Spleen (tissue), 11 donors: ENCODE measurements around the gene PTPRG. TPM values are rescaled to one million over a fixed set of nuclear protein-coding genes. Genes with fewer than 3 reads are reported as not detected.

Experiments used
- DNase-seq: peaks from one replicate; pipeline ENCODE4 v3.0.0-alpha.2; 2020
- H3K27ac ChIP-seq, 8 donors: fragments of 200-600 bp; sonication (generic) in 7 of 8; 1 replicate in 4 of 8; 2 replicates in 4 of 8; pipeline versions ENCODE4 v1.5.0 to v1.8.0; 2016 to 2021; ENCODE audit warnings: inconsistent platforms in 4 of 8, mild to moderate bottlenecking in 4 of 8, moderate library complexity in 1 of 8
- H3K27me3 ChIP-seq, 7 donors: fragments of 200-600 bp; sonication (generic) in 6 of 7; replicated peaks in 1 of 7; 1 replicate in 4 of 7; 2 replicates in 3 of 7; pipeline versions ENCODE4 v1.5.0 to v1.8.0; 2016 to 2021; ENCODE audit warnings: inconsistent platforms in 3 of 7, mild to moderate bottlenecking in 1 of 7
- H3K36me3 ChIP-seq, 6 donors: fragments of 200-600 bp; sonication (generic) in 5 of 6; 1 replicate in 4 of 6; 2 replicates in 2 of 6; pipeline versions ENCODE4 v1.5.0 to v1.8.0; 2016 to 2021; ENCODE audit warnings: inconsistent platforms in 2 of 6
- H3K4me1 ChIP-seq, 6 donors: fragments of 200-600 bp; sonication (generic) in 5 of 6; 1 replicate in 3 of 6; 2 replicates in 3 of 6; pipeline versions ENCODE4 v1.5.0 to v1.8.0; 2016 to 2021; ENCODE audit warnings: inconsistent platforms in 3 of 6
- H3K4me3 ChIP-seq, 8 donors: fragments of 200-600 bp; sonication (generic) in 7 of 8; 1 replicate in 4 of 8; 2 replicates in 4 of 8; pipeline versions ENCODE4 v1.5.0 to v1.8.0; 2016 to 2021; ENCODE audit warnings: inconsistent platforms in 4 of 8, mild to moderate bottlenecking in 4 of 8, moderate library complexity in 2 of 8
- H3K9me3 ChIP-seq, 8 donors: fragments of 200-600 bp; sonication (generic) in 7 of 8; 1 replicate in 4 of 8; 2 replicates in 4 of 8; pipeline versions ENCODE4 v1.5.0 to v1.8.0; 2016 to 2021; ENCODE audit warnings: inconsistent platforms in 4 of 8
- POLR2A ChIP-seq, 3 donors: fragments of 450-650 bp; IDR thresholded peaks; one replicate each; pipeline ENCODE4 v1.5.1; 2017; ENCODE audit warnings: antibody characterized with exemption in 3 of 3, mild to moderate bottlenecking in 1 of 3
- POLR2AphosphoS5 ChIP-seq, 3 donors: sonication (generic); formaldehyde crosslinking; IDR thresholded peaks; one replicate each; pipeline ENCODE4 v1.5.1; 2017; ENCODE audit warnings: antibody characterized with exemption in 3 of 3
- WGBS, 5 donors: extraction: QIAGEN DNeasy Blood & Tissue Kit in 3 of 5; methylation state at CpG; one replicate each; pipeline versions ENCODE4 v1.1.5 to v1.1.7; 2013 to 2018; 5-methylcytosine and 5-hydroxymethylcytosine counted together
- intact Hi-C: fragments of 100-400 bp; cut with DNase I; formaldehyde crosslinking; loops from one replicate; pipeline ENCODE4 v1.15.0; 2023; ENCODE audit warnings: low total_unique reads
- polyA plus RNA-seq, 3 donors: library from polyadenylated mRNA; stranded (reverse); fragments of 200-250 nt; gene quantifications; one replicate each; pipeline ENCODE4 v1.2.1, GENCODE V29; 2013
- total RNA-seq, 7 donors: library from RNA; depleted of rRNA in 3 of 7; stranded (reverse); fragments of >200 nt in 3 of 7; fragmentation: NEBNext Ultra II Directional in 4 of 7; extraction: Animal tissue kit (Norgen Biotek cat#: 25700) in 4 of 7; gene quantifications; one replicate each; pipeline versions ENCODE4 v1.1.0 to v1.2.1, GENCODE V29; 2016 to 2021
- TF ChIP-seq, protein P1 (sequence below), 11 experiments: fragments of 200-600 bp in 7 of 11; fragments of 450-650 bp in 4 of 11; sonication (generic) in 4 of 11; IDR thresholded peaks in 8 of 11; conservative IDR thresholded peaks in 3 of 11; 1 replicate in 7 of 11; 2 replicates in 4 of 11; pipeline versions ENCODE4 v1.4.0 to v1.8.0; 2016 to 2021; ENCODE audit warnings: antibody characterized with exemption in 11 of 11, inconsistent platforms in 4 of 11, mild to moderate bottlenecking in 1 of 11
- donor health status: healthy with polysubstance abuse.
- donor health status: DM: no; HTN: no; CAD: no; lungs with moderate emphysema.
- donor health status: DM: no; HTN: no; CAD: no.
- donor health status: Bipolar disorder and iron deficiency.
- donor health status: healthy.
- donor health status: DM: no; HTN: no; CAD: no.
- donor health status: DM: yes; HTN: yes; CAD: no.

PTPRG gene
- total and polyA plus RNA-seq, 10 donors = 0.89 to 77.0 (median 34.5) TPM

- intact Hi-C loops = no loop called here
- H3K9me3 ChIP-seq = no peaks in the 10 kb centered on the region
- DNase-seq = no peak
- TF ChIP-seq POLR2AphosphoS5 (IDR thresholded peaks at IDR 0.05) (no peak), POLR2A (IDR thresholded peaks at IDR 0.05) (no peak)
- TF ChIP-seq, protein P1, sequence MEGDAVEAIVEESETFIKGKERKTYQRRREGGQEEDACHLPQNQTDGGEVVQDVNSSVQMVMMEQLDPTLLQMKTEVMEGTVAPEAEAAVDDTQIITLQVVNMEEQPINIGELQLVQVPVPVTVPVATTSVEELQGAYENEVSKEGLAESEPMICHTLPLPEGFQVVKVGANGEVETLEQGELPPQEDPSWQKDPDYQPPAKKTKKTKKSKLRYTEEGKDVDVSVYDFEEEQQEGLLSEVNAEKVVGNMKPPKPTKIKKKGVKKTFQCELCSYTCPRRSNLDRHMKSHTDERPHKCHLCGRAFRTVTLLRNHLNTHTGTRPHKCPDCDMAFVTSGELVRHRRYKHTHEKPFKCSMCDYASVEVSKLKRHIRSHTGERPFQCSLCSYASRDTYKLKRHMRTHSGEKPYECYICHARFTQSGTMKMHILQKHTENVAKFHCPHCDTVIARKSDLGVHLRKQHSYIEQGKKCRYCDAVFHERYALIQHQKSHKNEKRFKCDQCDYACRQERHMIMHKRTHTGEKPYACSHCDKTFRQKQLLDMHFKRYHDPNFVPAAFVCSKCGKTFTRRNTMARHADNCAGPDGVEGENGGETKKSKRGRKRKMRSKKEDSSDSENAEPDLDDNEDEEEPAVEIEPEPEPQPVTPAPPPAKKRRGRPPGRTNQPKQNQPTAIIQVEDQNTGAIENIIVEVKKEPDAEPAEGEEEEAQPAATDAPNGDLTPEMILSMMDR (IDR thresholded peaks at IDR 0.05 in 8 of 11, conservative IDR thresholded peaks at IDR 0.05 in 3 of 11) = no peak
- H3K36me3 ChIP-seq = no peaks in the 10 kb centered on the region
- no peaks in the 10 kb centered on the region for H3K27me3 ChIP-seq
- H3K27ac ChIP-seq = no peak overlapping the region
- no peak overlapping the region for H3K4me3 ChIP-seq
- H3K4me1 ChIP-seq = peaks cover 0 to 5% (median 0%) of the 10 kb centered on the region in 6 donors
- WGBS, 5 donors = 62 to 76% (median 68%) methylated on average over 4 of the region's 4 CpGs
Observed at GRCh38 chr3:61617041-61617440, 55.7 kb downstream of the PTPRG start.

- DNase-seq = no peak
- Histone ChIP-seq H3K9me3 (no peaks in the 10 kb centered on the region), H3K27ac (no peak overlapping the region), H3K4me1 (peaks cover 0 to 5% (median 0%) of the 10 kb centered on the region in 6 donors), H3K36me3 (no peaks in the 10 kb centered on the region), H3K27me3 (no peaks in the 10 kb centered on the region), H3K4me3 (no peak overlapping the region)
- TF ChIP-seq POLR2A (IDR thresholded peaks at IDR 0.05) = no peak
- WGBS, 5 donors = 83 to 91% (median 85%) methylated on average over 6 of the region's 6 CpGs
- intact Hi-C loops = no loop called here
Observed at GRCh38 chr3:61617651-61618050, 56.3 kb downstream of the PTPRG start.

DNA sequence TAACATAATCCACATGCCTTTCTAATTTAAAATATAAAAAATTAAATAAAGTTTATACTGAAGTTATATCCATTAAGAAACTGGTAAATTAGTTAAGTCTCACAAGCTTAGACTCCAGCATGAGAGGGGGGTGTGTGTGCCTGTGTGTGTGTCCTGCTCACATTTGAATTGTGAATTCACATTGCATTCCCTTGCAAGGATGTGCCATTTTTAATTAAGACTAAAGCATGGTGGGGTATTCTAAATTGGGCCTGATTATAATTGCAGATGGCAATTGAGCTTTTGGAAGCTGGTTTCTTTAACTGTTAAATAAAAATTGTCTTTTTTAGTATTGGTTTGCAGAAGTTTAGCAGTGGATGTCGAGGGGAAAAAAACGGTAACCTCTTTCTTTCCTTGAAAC, 56.9 kb downstream of the PTPRG start:
- Histone ChIP-seq H3K27ac (no peak overlapping the region), H3K27me3 (no peaks in the 10 kb centered on the region), H3K9me3 (no peaks in the 10 kb centered on the region), H3K4me3 (no peak overlapping the region), H3K36me3 (no peaks in the 10 kb centered on the region), H3K4me1 (peaks cover 0 to 5% (median 0%) of the 10 kb centered on the region in 6 donors)
- DNase-seq = no peak
- WGBS, 5 donors = 67 to 96% (median 93%) methylated on average over 2 of the region's 2 CpGs
- intact Hi-C loops = no loop called here
- TF ChIP-seq, protein P1 (IDR thresholded peaks at IDR 0.05 in 8 of 11, conservative IDR thresholded peaks at IDR 0.05 in 3 of 11) = no peak
- TF ChIP-seq POLR2AphosphoS5 (IDR thresholded peaks at IDR 0.05) = no peak
- TF ChIP-seq POLR2A (IDR thresholded peaks at IDR 0.05) = no peak

- TF ChIP-seq POLR2A (IDR thresholded peaks at IDR 0.05) = no peak
- TF ChIP-seq, protein P1 (IDR thresholded peaks at IDR 0.05 in 8 of 11, conservative IDR thresholded peaks at IDR 0.05 in 3 of 11) = no peak
- TF ChIP-seq POLR2AphosphoS5 (IDR thresholded peaks at IDR 0.05) = no peak
- H3K27ac ChIP-seq = no peak overlapping the region
- no peak overlapping the region for H3K4me3 ChIP-seq
- H3K9me3 ChIP-seq = no peaks in the 10 kb centered on the region
- intact Hi-C loops = no loop called here
- DNase-seq = no peak
- no peaks in the 10 kb centered on the region for H3K36me3 ChIP-seq
- H3K4me1 ChIP-seq = peaks cover 0 to 5% (median 0%) of the 10 kb centered on the region in 6 donors
- H3K27me3 ChIP-seq = no peaks in the 10 kb centered on the region
- 74 to 91% (median 86%) methylated on average over 6 of the region's 6 CpGs for WGBS, 5 donors
Observed at GRCh38 chr3:61618871-61619270, 57.5 kb downstream of the PTPRG start.

DNA sequence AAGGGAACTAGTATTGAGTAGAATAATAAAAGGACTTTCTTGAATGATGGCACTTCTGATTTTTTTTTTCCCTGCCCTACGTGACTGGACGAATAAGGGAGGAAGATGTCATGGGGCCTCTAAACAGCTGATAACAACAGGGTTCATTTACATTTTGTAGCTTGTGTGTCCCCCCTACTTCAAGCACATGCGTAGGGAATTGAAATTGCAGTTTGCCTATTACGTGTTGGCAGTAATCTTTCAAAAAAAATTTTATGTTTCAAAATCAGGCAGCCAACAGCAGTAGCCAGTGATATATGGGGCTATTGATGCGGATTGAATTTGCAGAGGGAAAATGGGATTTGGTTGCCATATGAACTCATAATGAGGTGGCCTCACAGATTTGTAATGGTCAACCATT, 58.7 kb downstream of the PTPRG start:
- H3K27ac ChIP-seq = no peak overlapping the region
- 72 to 97% (median 92%) methylated on average over 5 of the region's 5 CpGs for WGBS, 5 donors
- no peaks in the 10 kb centered on the region for H3K27me3 ChIP-seq
- peaks cover 0 to 5% (median 0%) of the 10 kb centered on the region in 6 donors for H3K4me1 ChIP-seq
- no peak for DNase-seq
- no peak overlapping the region for H3K4me3 ChIP-seq
- H3K36me3 ChIP-seq = no peaks in the 10 kb centered on the region
- intact Hi-C loops = no loop called here
- TF ChIP-seq, protein P1 (IDR thresholded peaks at IDR 0.05 in 8 of 11, conservative IDR thresholded peaks at IDR 0.05 in 3 of 11) = no peak
- TF ChIP-seq POLR2AphosphoS5 (IDR thresholded peaks at IDR 0.05) = no peak
- TF ChIP-seq POLR2A (IDR thresholded peaks at IDR 0.05) = no peak
- peaks cover 0 to 7% (median 0%) of the 10 kb centered on the region in 8 donors for H3K9me3 ChIP-seq
